AG09309 (cell line): Measurements from ENCODE around the gene PROSER1.
"Not testable (repeated sequence)": the region's sequence is repeated elsewhere in the genome, so short reads cannot be mapped to it uniquely, and the experiment has no call there.

Experiments
- DNase-seq: peaks from one replicate; pipeline ENCODE4 v3.0.0-alpha.2; 2010; ENCODE audit warnings: low read depth
- H3K4me3 ChIP-seq: 2 replicates; pipeline ENCODE4 v1.5.1; 2011; ENCODE audit warnings: mild to moderate bottlenecking, low read depth, low read length, moderate library complexity; ENCODE audit not compliant: control insufficient read depth
- CTCF ChIP-seq: IDR thresholded peaks from 2 replicates; pipeline ENCODE4 v1.5.1; 2011; ENCODE audit warnings: mild to moderate bottlenecking, low read depth, low read length, inconsistent platforms; ENCODE audit not compliant: insufficient read depth, control insufficient read depth; ENCODE audit errors: missing control alignments

PROSER1 gene

DNA sequence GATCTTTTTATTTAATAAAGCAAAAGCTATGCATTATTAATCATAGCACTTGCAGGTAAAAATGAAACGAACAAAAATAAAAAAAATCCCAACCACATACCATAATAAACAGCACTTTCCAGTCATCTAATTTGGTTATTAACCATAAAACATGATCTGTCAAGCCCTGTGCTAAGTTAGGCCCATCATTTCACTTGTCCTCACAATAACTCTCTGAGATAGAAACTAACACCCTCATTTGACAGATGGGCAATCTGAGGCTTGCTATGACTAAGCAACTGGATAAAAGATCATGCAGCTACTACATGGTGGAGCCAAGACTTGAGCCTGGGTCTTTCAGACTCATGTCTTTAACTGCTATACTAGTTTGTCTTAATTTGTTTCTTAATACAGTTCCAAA, 21.8 kb downstream of the PROSER1 start:
- DNase-seq, result no peak
- no peak for TF ChIP-seq CTCF

GRCh38 chr13:39013462-39013861, 24.4 kb downstream of the PROSER1 start:
- H3K4me3 ChIP-seq, result no peak overlapping the region
- no peak for DNase-seq
- no peak for TF ChIP-seq CTCF

More for the DNA sequence above, 21.8 kb downstream of the PROSER1 start:
- no peak overlapping the region for H3K4me3 ChIP-seq

DNA sequence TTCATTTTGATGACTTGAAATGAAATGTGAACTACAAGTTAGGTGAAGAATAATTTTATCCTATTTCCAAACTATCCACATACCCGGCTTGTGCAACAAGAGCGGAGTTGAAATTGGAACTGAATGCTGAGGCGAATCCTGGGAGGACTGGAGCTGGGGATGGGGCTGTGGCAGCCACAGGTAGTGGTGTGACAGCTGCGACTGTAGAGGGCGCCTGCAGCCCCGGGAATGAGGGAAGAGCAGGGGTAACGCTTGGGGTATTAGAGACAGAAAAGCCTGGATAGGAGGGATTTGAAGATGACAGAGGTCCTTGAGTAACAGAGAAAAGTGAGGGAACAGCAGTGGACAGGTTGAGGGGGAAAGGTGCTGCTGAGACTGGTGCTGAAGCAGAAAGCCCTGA, 25.3 kb downstream of the PROSER1 start:
- no peak overlapping the region for H3K4me3 ChIP-seq
- DNase-seq, result no peak
- TF ChIP-seq CTCF, result no peak

DNA sequence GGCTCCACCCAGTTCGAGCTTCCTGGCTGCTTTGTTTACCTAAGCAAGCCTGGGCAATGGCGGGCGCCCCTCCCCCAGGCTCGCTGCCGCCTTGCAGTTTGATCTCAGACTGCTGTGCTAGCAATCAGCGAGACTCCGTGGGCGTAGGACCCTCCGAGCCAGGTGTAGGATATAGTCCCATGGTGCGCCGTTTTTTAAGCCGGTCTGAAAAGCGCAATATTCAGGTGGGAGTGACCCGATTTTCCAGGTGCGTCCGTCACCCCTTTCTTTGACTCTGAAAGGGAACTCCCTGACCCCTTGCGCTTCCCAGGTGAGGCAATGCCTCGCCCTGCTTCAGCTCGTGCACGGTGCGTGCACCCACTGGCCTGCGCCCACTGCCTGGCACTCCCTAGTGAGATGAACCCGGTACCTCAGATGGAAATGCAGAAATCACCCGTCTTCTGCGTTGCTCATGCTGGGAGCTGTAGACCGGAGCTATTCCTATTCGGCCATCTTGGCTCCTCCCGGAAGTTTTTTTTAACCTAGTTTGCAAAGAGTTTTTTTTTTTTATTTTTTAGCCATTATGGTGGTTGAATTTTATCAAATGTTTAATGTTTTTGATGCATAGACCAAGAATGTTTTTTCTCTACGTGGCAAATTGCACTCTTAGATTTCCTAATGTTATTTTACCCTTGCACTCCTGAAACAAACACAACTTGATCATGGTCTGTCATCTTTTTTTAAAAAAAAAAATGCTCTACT, 31.3 kb downstream of the PROSER1 start:
- H3K4me3 ChIP-seq, DNase-seq: not testable (repeated sequence)

GRCh38 chr13:38998739-38999138, 39.1 kb downstream of the PROSER1 start:
- TF ChIP-seq CTCF, result no peak
- DNase-seq, result no peak

GRCh38 chr13:38993381-38993780, 44.5 kb downstream of the PROSER1 start:
- DNase-seq, result no peak
- TF ChIP-seq CTCF, result no peak
- no peak overlapping the region for H3K4me3 ChIP-seq

More at GRCh38 chr13:38998739-38999138, 39.1 kb downstream of the PROSER1 start:
- no peak overlapping the region for H3K4me3 ChIP-seq

- DNase-seq, result no peak
- no peak for TF ChIP-seq CTCF
Observed at GRCh38 chr13:38990693-38991092, 47.2 kb downstream of the PROSER1 start, which contains the start of gene STOML3. TSS of gene STOML3 (minus strand) at chr13:38990831. CDS start at chr13:38990721, 110 bp downstream.

More at GRCh38 chr13:38990693-38991092, 47.2 kb downstream of the PROSER1 start, which contains the start of gene STOML3:
- H3K4me3 ChIP-seq, result no peak within 1 kb of the TSS
